PC-3 (cell line): Measurements from ENCODE around the gene PAQR4.

Experiments
- EZH2 ChIP-seq: fragments of 300-600 bp; sonication (generic); IDR thresholded peaks from one replicate; pipeline ENCODE4 v1.6.1; 2017; ENCODE audit warnings: antibody characterized with exemption, mild to moderate bottlenecking, low read length; ENCODE audit not compliant: unreplicated experiment
- TF ChIP-seq, protein P1 (sequence below): fragments of 300-600 bp; sonication (generic); conservative IDR thresholded peaks from 2 replicates; pipeline ENCODE4 v1.5.1; 2017; ENCODE audit warnings: antibody characterized with exemption, low read depth, mild to moderate bottlenecking, low read length

DNA sequence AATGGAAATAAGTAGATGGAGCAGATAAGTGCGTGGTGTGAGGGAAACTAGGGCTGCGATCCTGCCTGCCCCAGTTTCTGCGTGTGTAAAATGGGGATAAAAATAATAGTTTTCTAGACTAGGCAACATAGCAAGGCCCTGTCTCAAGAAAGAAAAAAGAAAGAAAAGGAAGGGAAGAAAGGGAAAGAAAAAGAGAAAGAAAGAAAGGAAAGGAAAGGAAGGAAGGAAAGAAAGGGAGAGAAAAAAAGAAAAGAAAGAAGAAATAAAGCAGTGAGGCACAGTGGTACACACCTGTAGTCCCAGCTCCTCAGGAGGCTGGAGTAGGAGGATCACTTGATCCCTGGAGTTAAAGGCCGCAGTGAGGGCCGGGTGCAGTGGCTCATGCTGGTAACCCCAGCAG lies 13.3 kb downstream of the PAQR4 start:
- TF ChIP-seq, protein P1, sequence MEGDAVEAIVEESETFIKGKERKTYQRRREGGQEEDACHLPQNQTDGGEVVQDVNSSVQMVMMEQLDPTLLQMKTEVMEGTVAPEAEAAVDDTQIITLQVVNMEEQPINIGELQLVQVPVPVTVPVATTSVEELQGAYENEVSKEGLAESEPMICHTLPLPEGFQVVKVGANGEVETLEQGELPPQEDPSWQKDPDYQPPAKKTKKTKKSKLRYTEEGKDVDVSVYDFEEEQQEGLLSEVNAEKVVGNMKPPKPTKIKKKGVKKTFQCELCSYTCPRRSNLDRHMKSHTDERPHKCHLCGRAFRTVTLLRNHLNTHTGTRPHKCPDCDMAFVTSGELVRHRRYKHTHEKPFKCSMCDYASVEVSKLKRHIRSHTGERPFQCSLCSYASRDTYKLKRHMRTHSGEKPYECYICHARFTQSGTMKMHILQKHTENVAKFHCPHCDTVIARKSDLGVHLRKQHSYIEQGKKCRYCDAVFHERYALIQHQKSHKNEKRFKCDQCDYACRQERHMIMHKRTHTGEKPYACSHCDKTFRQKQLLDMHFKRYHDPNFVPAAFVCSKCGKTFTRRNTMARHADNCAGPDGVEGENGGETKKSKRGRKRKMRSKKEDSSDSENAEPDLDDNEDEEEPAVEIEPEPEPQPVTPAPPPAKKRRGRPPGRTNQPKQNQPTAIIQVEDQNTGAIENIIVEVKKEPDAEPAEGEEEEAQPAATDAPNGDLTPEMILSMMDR: no peak
- no peak for TF ChIP-seq EZH2
